Endothelial cell of umbilical vein (primary cell): ENCODE results near the gene MYPN.

Source experiments
- MAX ChIP-seq: IDR thresholded peaks from 2 replicates; pipeline ENCODE4 v1.6.1; 2011; ENCODE audit not compliant: insufficient read depth, insufficient read length
- MYC ChIP-seq: IDR thresholded peaks from one replicate; pipeline ENCODE4 v1.6.1; 2011; ENCODE audit warnings: mild to moderate bottlenecking, low read depth, low read length
- POLR2A ChIP-seq: IDR thresholded peaks from 2 replicates; pipeline ENCODE4 v1.6.1; 2012; ENCODE audit warnings: low read depth, mild to moderate bottlenecking, control low read depth, low read length
- TF ChIP-seq, protein P1 (sequence below), 2 donors: IDR thresholded peaks; 1 replicate in 1 of 2; 2 replicates in 1 of 2; pipeline ENCODE4 v1.5.1; 2011; ENCODE audit warnings: low read length in 2 of 2, mild to moderate bottlenecking in 2 of 2, moderate library complexity in 2 of 2, control low read depth in 1 of 2, inconsistent platforms in 1 of 2, low read depth in 1 of 2; ENCODE audit not compliant: insufficient read depth in 1 of 2; ENCODE audit errors: extremely low read depth in 1 of 2

- TF ChIP-seq MYC, result no peak
- TF ChIP-seq, protein P1, sequence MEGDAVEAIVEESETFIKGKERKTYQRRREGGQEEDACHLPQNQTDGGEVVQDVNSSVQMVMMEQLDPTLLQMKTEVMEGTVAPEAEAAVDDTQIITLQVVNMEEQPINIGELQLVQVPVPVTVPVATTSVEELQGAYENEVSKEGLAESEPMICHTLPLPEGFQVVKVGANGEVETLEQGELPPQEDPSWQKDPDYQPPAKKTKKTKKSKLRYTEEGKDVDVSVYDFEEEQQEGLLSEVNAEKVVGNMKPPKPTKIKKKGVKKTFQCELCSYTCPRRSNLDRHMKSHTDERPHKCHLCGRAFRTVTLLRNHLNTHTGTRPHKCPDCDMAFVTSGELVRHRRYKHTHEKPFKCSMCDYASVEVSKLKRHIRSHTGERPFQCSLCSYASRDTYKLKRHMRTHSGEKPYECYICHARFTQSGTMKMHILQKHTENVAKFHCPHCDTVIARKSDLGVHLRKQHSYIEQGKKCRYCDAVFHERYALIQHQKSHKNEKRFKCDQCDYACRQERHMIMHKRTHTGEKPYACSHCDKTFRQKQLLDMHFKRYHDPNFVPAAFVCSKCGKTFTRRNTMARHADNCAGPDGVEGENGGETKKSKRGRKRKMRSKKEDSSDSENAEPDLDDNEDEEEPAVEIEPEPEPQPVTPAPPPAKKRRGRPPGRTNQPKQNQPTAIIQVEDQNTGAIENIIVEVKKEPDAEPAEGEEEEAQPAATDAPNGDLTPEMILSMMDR (IDR thresholded peaks at IDR 0.05; ENCODE audit: extremely low read depth in 1 of 2, insufficient read depth in 1 of 2, low read depth in 1 of 2, low read length in 2 of 2), result no peak
- no peak for TF ChIP-seq POLR2A
- no peak for TF ChIP-seq MAX
These were observed 5.9 kb upstream of the MYPN start for GRCh38 chr10:68103261-68103878.
